ENCODE results near the gene GPR119.
"Not testable (repeated sequence)": the region's sequence is repeated elsewhere in the genome, so short reads cannot be mapped to it uniquely, and the experiment has no call there.

Gene GPR119

DNA sequence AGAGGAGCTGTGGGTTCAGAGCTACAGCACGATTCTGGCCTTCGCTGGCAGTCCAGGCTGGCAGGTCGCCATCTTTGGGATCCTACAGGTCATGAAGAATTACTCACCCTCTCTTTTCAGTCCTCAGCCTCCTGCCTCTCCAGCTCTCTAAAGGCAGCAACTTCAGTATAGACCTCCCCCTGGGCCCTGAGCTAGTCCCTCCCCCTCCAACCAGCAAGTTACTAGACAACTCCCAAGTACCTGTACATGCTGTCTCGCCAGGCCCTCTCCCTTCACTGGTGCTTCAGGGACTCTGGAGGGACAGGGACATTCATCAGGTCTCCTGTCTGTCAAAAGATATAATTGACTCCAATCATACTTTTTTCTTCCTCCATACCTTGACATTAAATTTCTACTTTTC is at the start of gene GPR119:
Gene GPR119 (minus strand): TSS at position 155 of the 400 bp plus-strand sequence. CDS start 227 bp downstream, outside the sequence.
- Histone ChIP-seq H3K4me1 (ENCODE audit: control insufficient read depth, insufficient read depth, low read length) (no peaks in the 10 kb centered on the region), H3K27me3 (ENCODE audit: control insufficient read depth in 1 of 2, insufficient read depth in 2 of 2, low read length in 2 of 2) (peaks cover 0 to 17% of the 10 kb centered on the region in 2 donors)

DNA sequence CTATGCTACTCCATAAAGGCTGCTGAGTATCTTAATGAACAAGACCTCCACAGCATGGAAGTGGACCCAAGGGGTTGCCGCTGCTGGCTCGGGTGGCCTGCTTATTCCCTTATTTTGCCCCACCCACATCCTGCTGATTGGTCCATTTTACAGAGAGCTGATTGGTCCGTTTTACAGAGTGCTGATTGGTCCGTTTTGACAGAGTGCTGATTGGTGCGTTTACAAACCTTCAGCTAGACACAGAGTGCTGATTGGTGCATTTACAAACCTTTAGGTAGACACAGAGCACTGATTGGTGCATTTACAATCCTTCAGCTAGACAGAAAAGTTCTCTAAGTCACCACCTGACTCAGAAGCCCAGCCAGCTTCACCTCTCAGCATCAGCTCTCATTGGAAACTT is 43.8 kb upstream of the GPR119 start:
- H3K9me3 ChIP-seq (ENCODE audit: control insufficient read depth in 2 of 2, low read length in 2 of 2); H3K27me3 ChIP-seq (ENCODE audit: control insufficient read depth in 1 of 2, insufficient read depth in 2 of 2, low read length in 2 of 2); H3K36me3 ChIP-seq (ENCODE audit: control insufficient read depth in 2 of 2, insufficient read depth in 2 of 2, low read length in 2 of 2); H3K27ac ChIP-seq (ENCODE audit: low read length); H3K4me3 ChIP-seq (ENCODE audit: low read length in 2 of 2); H3K4me1 ChIP-seq (ENCODE audit: control insufficient read depth, insufficient read depth, low read length); H3K9ac ChIP-seq (ENCODE audit: low read length in 2 of 2): not testable (repeated sequence)

More for the DNA sequence above, at the start of gene GPR119:
- Histone ChIP-seq H3K9ac (ENCODE audit: low read length in 2 of 2) (no peak within 1 kb of the TSS), H3K27ac (ENCODE audit: low read length) (no peak within 1 kb of the TSS), H3K36me3 (ENCODE audit: control insufficient read depth in 2 of 2, insufficient read depth in 2 of 2, low read length in 2 of 2) (no peaks in the 10 kb centered on the region), H3K4me3 (ENCODE audit: low read length in 2 of 2) (no peak within 1 kb of the TSS), H3K9me3 (ENCODE audit: control insufficient read depth in 2 of 2, low read length in 2 of 2) (no peaks in the 10 kb centered on the region)

DNA sequence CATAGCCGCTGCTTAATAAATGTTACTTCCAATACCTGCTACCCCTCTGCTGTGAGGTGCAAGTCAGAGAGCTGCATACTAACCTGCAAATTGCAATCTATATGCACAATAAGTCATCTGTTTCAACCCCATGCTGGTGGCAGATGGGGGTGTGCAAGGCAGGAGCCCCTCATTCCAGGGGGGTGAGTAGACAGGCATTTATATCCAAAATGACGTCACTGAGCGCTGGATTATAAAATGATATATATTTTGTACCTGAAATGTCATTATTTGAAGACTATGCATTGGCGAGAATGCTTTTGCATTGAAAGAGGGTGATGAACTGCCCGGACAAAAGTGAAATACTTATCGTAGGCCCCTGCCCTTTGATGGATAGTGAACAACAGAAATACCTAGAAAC is 41.1 kb upstream of the GPR119 start:
- peaks cover 0 to 7% of the 10 kb centered on the region in 2 donors for H3K27me3 ChIP-seq (ENCODE audit: control insufficient read depth in 1 of 2, insufficient read depth in 2 of 2, low read length in 2 of 2)

DNA sequence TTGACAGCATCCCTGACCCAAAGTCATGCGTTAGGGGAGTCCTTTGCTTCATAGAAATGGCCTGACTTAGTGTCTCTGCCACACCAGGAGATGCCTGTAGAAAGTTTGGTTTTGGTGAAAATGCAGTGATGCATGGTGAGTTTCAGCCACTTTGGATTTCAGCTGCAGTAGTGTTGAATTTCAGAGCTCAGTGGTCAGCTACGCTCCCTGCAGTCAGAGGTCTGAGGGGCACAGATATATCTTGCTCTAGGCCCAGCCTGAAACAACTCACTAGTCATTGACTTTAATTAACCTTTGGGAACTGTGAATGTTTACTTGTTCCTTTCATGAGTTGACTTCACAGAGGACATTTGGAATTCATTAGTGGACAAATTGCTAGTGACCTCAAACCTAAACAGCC is 33.8 kb upstream of the GPR119 start:
- no peak overlapping the region for H3K27ac ChIP-seq (ENCODE audit: low read length)
- no peak overlapping the region for H3K9ac ChIP-seq (ENCODE audit: low read length in 2 of 2)
- H3K36me3 ChIP-seq (ENCODE audit: control insufficient read depth in 2 of 2, insufficient read depth in 2 of 2, low read length in 2 of 2): peaks cover 0 to 3% of the 10 kb centered on the region in 2 donors
- H3K27me3 ChIP-seq (ENCODE audit: control insufficient read depth in 1 of 2, insufficient read depth in 2 of 2, low read length in 2 of 2): peaks cover 0 to 4% of the 10 kb centered on the region in 2 donors
- H3K9me3 ChIP-seq (ENCODE audit: control insufficient read depth in 2 of 2, low read length in 2 of 2): no peaks in the 10 kb centered on the region
- H3K4me1 ChIP-seq (ENCODE audit: control insufficient read depth, insufficient read depth, low read length): no peaks in the 10 kb centered on the region
- H3K4me3 ChIP-seq (ENCODE audit: low read length in 2 of 2): no peak overlapping the region

More for the DNA sequence above, 41.1 kb upstream of the GPR119 start:
- no peaks in the 10 kb centered on the region for H3K4me1 ChIP-seq (ENCODE audit: control insufficient read depth, insufficient read depth, low read length)
- H3K36me3 ChIP-seq (ENCODE audit: control insufficient read depth in 2 of 2, insufficient read depth in 2 of 2, low read length in 2 of 2): no peaks in the 10 kb centered on the region
- no peak overlapping the region for H3K27ac ChIP-seq (ENCODE audit: low read length)
- H3K9ac ChIP-seq (ENCODE audit: low read length in 2 of 2): no peak overlapping the region
- H3K4me3 ChIP-seq (ENCODE audit: low read length in 2 of 2): no peak overlapping the region
- peaks cover 0 to 4% of the 10 kb centered on the region in 2 donors for H3K9me3 ChIP-seq (ENCODE audit: control insufficient read depth in 2 of 2, low read length in 2 of 2)

DNA sequence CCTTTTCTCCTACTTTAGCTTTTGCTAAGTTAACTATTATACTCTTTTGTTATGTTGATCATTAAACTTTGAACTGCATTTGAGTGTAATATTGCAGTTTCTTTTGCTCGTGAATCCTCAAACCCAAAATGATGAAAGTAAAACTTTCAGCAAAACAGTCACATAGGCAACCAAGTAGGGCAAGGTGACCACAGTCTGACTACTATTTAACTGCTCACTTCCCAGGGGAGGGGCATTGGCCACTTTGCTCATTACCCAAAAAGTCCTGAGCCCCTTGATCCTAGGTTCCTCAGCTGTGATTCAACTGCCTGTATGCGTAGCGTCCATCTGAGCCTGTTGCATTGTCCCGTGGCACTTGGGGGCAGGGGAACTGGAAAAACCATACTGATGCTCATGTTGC is 33.3 kb upstream of the GPR119 start:
- no peaks in the 10 kb centered on the region for H3K4me1 ChIP-seq (ENCODE audit: control insufficient read depth, insufficient read depth, low read length)
- H3K27me3 ChIP-seq (ENCODE audit: control insufficient read depth in 1 of 2, insufficient read depth in 2 of 2, low read length in 2 of 2): peaks cover 0 to 3% of the 10 kb centered on the region in 2 donors
- H3K36me3 ChIP-seq (ENCODE audit: control insufficient read depth in 2 of 2, insufficient read depth in 2 of 2, low read length in 2 of 2): peaks cover 0 to 3% of the 10 kb centered on the region in 2 donors
- H3K27ac ChIP-seq (ENCODE audit: low read length): no peak overlapping the region
- H3K4me3 ChIP-seq (ENCODE audit: low read length in 2 of 2): no peak overlapping the region
- H3K9me3 ChIP-seq (ENCODE audit: control insufficient read depth in 2 of 2, low read length in 2 of 2): no peaks in the 10 kb centered on the region
- no peak overlapping the region for H3K9ac ChIP-seq (ENCODE audit: low read length in 2 of 2)

DNA sequence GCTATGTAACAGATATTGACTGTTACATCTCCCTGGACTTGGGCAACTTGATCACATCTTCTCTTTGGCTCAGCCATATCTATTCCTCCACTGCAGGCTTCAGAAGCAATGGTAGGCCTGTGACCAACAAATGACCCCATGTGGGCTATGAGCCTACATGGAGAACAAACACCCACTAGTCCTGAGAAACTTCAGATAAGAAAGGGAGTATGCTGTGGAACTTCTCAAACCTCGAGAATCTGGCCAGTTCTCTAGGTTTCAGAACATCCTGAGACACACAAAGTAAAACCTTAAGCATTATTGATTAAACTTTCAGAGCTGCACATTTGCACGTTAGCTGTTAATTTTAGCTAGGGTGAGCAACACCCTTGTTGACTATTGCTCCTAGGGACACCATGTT is 32.6 kb upstream of the GPR119 start:
- H3K27ac ChIP-seq (ENCODE audit: low read length): no peak overlapping the region
- no peaks in the 10 kb centered on the region for H3K9me3 ChIP-seq (ENCODE audit: control insufficient read depth in 2 of 2, low read length in 2 of 2)
- peaks cover 0 to 3% of the 10 kb centered on the region in 2 donors for H3K36me3 ChIP-seq (ENCODE audit: control insufficient read depth in 2 of 2, insufficient read depth in 2 of 2, low read length in 2 of 2)
- H3K9ac ChIP-seq (ENCODE audit: low read length in 2 of 2): no peak overlapping the region
- no peaks in the 10 kb centered on the region for H3K4me1 ChIP-seq (ENCODE audit: control insufficient read depth, insufficient read depth, low read length)
- no peak overlapping the region for H3K4me3 ChIP-seq (ENCODE audit: low read length in 2 of 2)
- peaks cover 0 to 3% of the 10 kb centered on the region in 2 donors for H3K27me3 ChIP-seq (ENCODE audit: control insufficient read depth in 1 of 2, insufficient read depth in 2 of 2, low read length in 2 of 2)

DNA sequence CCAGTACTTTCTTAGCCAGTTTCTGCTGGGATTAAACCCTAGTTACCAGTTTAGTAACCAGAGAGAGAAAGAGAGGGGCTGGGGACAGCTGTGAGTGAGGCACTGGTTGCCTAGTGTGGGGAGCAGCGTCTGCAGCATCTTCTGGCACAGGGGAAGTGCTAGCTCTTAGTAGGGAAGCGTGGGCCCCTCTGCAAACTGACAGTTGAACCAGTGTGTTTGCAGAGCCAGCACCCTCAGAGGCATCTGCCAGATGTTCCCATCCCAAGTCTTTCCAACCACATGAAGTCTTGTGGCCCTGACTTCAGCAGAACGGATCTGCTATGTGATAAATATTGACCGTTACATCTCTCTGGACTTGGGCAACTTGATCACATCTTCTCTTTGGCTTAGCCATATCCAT is 31.3 kb upstream of the GPR119 start:
- peaks cover 2 to 3% of the 10 kb centered on the region in 2 donors for H3K36me3 ChIP-seq (ENCODE audit: control insufficient read depth in 2 of 2, insufficient read depth in 2 of 2, low read length in 2 of 2)
- H3K4me3 ChIP-seq (ENCODE audit: low read length in 2 of 2): no peak overlapping the region
- no peaks in the 10 kb centered on the region for H3K9me3 ChIP-seq (ENCODE audit: control insufficient read depth in 2 of 2, low read length in 2 of 2)
- H3K4me1 ChIP-seq (ENCODE audit: control insufficient read depth, insufficient read depth, low read length): no peaks in the 10 kb centered on the region
- H3K9ac ChIP-seq (ENCODE audit: low read length in 2 of 2): no peak overlapping the region
- no peaks in the 10 kb centered on the region for H3K27me3 ChIP-seq (ENCODE audit: control insufficient read depth in 1 of 2, insufficient read depth in 2 of 2, low read length in 2 of 2)
- H3K27ac ChIP-seq (ENCODE audit: low read length): no peak overlapping the region

DNA sequence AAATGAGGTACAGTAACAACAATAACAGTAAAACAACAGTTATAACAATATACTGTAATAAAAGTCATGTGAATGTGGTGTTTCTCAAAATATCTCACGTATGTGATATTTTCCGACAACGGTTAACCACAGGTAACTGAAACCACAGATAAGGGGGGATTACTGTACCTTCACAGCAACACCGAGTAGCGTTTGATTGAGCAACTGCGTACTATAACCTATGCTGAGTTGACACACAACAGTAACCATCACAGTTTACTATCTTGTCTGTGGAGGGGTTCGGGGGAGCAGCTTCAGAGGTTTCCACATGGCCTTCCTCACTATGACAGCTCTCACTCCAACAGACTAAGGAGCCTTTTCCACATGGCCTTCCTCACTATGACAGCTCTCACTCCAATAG is 29.7 kb upstream of the GPR119 start:
- Histone ChIP-seq H3K4me3 (ENCODE audit: low read length in 2 of 2) (no peak overlapping the region), H3K9me3 (ENCODE audit: control insufficient read depth in 2 of 2, low read length in 2 of 2) (no peaks in the 10 kb centered on the region), H3K27me3 (ENCODE audit: control insufficient read depth in 1 of 2, insufficient read depth in 2 of 2, low read length in 2 of 2) (no peaks in the 10 kb centered on the region), H3K27ac (ENCODE audit: low read length) (no peak overlapping the region), H3K36me3 (ENCODE audit: control insufficient read depth in 2 of 2, insufficient read depth in 2 of 2, low read length in 2 of 2) (peaks cover 6 to 8% of the 10 kb centered on the region in 2 donors), H3K9ac (ENCODE audit: low read length in 2 of 2) (no peak overlapping the region), H3K4me1 (ENCODE audit: control insufficient read depth, insufficient read depth, low read length) (no peaks in the 10 kb centered on the region)

DNA sequence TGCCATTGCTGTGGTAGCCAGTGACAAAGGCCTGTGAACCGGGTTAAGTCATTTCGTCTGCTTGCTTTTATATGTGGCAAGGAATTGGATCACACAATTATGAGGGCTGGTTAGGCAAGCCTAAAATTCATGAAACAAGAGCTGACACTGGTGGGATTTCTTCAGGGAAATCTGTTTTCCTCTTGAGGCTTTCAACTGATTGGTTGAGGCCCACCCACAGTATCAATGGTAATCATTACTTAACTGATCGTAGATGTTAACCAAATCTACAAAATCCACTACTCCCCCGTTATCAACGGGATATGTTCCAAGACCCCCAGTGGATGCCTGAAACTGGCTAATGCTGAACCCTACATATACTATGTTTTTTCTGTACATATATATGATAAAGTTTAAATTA is 29.3 kb upstream of the GPR119 start:
- Histone ChIP-seq H3K9me3 (ENCODE audit: control insufficient read depth in 2 of 2, low read length in 2 of 2) (no peaks in the 10 kb centered on the region), H3K4me1 (ENCODE audit: control insufficient read depth, insufficient read depth, low read length) (no peaks in the 10 kb centered on the region), H3K36me3 (ENCODE audit: control insufficient read depth in 2 of 2, insufficient read depth in 2 of 2, low read length in 2 of 2) (peaks cover 8 to 10% of the 10 kb centered on the region in 2 donors), H3K27me3 (ENCODE audit: control insufficient read depth in 1 of 2, insufficient read depth in 2 of 2, low read length in 2 of 2) (no peaks in the 10 kb centered on the region), H3K9ac (ENCODE audit: low read length in 2 of 2) (no peak overlapping the region), H3K4me3 (ENCODE audit: low read length in 2 of 2) (no peak overlapping the region), H3K27ac (ENCODE audit: low read length) (no peak overlapping the region)

DNA sequence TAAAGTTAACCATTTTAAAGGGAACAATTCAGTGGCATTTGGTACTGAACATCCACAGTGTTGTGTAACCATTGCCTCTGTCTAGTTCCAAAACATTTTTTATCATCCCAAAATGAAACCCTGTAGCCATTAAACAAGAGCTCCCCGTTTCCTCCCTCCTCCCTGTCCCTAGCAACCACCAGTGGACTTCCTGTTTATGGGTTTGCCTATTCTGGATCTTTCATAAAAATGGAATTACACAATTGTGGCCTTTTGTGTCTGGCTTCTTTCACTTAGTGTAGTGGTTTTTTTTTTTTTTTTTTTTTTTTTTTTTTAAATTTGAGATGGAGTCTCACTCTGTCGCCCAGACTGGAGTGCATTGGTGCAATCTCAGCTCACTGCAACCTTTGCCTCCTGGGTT is 27.9 kb upstream of the GPR119 start:
- no peak overlapping the region for H3K4me3 ChIP-seq (ENCODE audit: low read length in 2 of 2)
- peaks cover 12 to 17% of the 10 kb centered on the region in 2 donors for H3K36me3 ChIP-seq (ENCODE audit: control insufficient read depth in 2 of 2, insufficient read depth in 2 of 2, low read length in 2 of 2)

DNA sequence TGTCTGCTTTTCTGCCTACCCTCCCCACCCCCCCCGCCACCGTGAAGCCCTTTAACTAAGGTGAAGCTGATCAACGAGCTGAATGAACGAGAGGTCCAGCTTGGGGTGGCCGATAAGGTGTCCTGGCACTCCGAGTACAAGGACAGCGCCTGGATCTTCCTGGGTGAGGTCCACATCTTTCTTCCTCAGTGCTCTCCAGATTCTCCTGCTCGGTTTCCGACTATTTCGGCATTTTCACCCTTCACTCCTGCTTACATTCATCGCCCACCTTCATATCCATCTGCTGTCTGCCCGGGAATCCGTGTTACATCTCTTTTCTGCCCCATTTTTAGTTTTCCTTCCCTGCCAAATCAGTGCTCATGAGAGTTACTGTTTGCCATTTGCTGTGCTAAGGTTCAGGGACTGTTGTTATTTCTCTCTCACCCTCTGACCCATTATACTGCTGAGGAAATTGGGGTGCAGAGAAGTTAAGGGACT is 16.8 kb upstream of the GPR119 start:
- Histone ChIP-seq H3K4me3 (ENCODE audit: low read length in 2 of 2) (peak overlapping the region; percentile 67 to 80), H3K4me1 (ENCODE audit: control insufficient read depth, insufficient read depth, low read length) (peaks cover 3% of the 10 kb centered on the region), H3K27me3 (ENCODE audit: control insufficient read depth in 1 of 2, insufficient read depth in 2 of 2, low read length in 2 of 2) (peaks cover 0 to 3% of the 10 kb centered on the region in 2 donors), H3K9ac (ENCODE audit: low read length in 2 of 2) (peak overlapping the region; percentile 76 to 82), H3K27ac (ENCODE audit: low read length) (peak overlapping the region; percentile 55), H3K9me3 (ENCODE audit: control insufficient read depth in 2 of 2, low read length in 2 of 2) (no peaks in the 10 kb centered on the region), H3K36me3 (ENCODE audit: control insufficient read depth in 2 of 2, insufficient read depth in 2 of 2, low read length in 2 of 2) (peaks cover 0 to 2% of the 10 kb centered on the region in 2 donors)

More for the DNA sequence above, 27.9 kb upstream of the GPR119 start:
- Histone ChIP-seq H3K9me3 (ENCODE audit: control insufficient read depth in 2 of 2, low read length in 2 of 2) (no peaks in the 10 kb centered on the region), H3K27me3 (ENCODE audit: control insufficient read depth in 1 of 2, insufficient read depth in 2 of 2, low read length in 2 of 2) (peaks cover 0 to 2% of the 10 kb centered on the region in 2 donors), H3K4me1 (ENCODE audit: control insufficient read depth, insufficient read depth, low read length) (no peaks in the 10 kb centered on the region), H3K9ac (ENCODE audit: low read length in 2 of 2) (no peak overlapping the region), H3K27ac (ENCODE audit: low read length) (no peak overlapping the region)

All from stomach smooth muscle (tissue), 2 donors.